Lower leg skin (tissue), 3 donors: ENCODE results near the gene ITPKC.

ENCODE experiments used
- POLR2A ChIP-seq, 2 donors: fragments of 450-650 bp; IDR thresholded peaks; one replicate each; pipeline ENCODE4 v1.6.1; 2016 to 2017; ENCODE audit warnings: antibody characterized with exemption in 2 of 2, mild to moderate bottlenecking in 1 of 2, moderate library complexity in 1 of 2
- TF ChIP-seq, protein P1 (sequence below), 3 donors: fragments of 450-650 bp; IDR thresholded peaks; one replicate each; pipeline ENCODE4 v1.5.1; 2016; ENCODE audit warnings: antibody characterized with exemption in 3 of 3, mild to moderate bottlenecking in 3 of 3, moderate library complexity in 2 of 3

DNA sequence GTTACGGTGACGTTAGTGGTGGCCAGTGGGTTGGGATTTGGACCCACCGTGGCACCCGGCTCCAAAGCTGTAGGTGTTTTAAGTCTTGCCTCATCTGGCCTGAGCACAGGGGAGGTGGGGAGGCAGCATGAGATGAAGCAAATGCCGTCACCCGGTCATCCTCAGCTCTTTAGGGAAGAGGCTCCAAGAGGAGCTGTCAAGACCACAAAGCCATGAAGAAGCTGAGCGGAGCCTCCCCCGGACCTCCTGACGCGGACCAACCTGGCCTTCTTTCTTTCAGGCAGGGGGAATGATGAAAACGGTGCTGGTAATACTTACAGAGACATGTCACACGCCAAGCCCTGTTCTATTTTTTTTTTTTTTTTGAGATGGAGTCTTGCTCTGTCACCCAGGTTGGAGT, 26.0 kb downstream of the ITPKC start:
- TF ChIP-seq POLR2A (IDR thresholded peaks at IDR 0.05) = no peak
- TF ChIP-seq, protein P1, sequence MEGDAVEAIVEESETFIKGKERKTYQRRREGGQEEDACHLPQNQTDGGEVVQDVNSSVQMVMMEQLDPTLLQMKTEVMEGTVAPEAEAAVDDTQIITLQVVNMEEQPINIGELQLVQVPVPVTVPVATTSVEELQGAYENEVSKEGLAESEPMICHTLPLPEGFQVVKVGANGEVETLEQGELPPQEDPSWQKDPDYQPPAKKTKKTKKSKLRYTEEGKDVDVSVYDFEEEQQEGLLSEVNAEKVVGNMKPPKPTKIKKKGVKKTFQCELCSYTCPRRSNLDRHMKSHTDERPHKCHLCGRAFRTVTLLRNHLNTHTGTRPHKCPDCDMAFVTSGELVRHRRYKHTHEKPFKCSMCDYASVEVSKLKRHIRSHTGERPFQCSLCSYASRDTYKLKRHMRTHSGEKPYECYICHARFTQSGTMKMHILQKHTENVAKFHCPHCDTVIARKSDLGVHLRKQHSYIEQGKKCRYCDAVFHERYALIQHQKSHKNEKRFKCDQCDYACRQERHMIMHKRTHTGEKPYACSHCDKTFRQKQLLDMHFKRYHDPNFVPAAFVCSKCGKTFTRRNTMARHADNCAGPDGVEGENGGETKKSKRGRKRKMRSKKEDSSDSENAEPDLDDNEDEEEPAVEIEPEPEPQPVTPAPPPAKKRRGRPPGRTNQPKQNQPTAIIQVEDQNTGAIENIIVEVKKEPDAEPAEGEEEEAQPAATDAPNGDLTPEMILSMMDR (IDR thresholded peaks at IDR 0.05) = no peak
